GM21528 (cell line): Measurements from ENCODE around the gene KRTAP2-3.
"Not testable (repeated sequence)": the region's sequence is repeated elsewhere in the genome, so short reads cannot be mapped to it uniquely, and the experiment has no call there.

Experiments
- ATAC-seq: cut with Tn5 transposase; IDR thresholded peaks from one replicate; pipeline ENCODE4 v1.9.1; 2021; ENCODE audit warnings: mild to moderate bottlenecking, moderate library complexity; ENCODE audit not compliant: unreplicated experiment, low FRiP score

The KRTAP2-3 gene

GRCh38 chr17:41060052-41060604 lies at the start of gene KRTAP2-3:
KRTAP2-3 (minus strand) TSS chr17:41060114; CDS start chr17:41060050, 64 bp downstream.
- no peak for ATAC-seq

GRCh38 chr17:41108728-41109386 lies 48.9 kb upstream of the KRTAP2-3 start:
- not testable (repeated sequence) for ATAC-seq

GRCh38 chr17:41107941-41108450 lies 48.1 kb upstream of the KRTAP2-3 start:
- no peak for ATAC-seq

- not testable (repeated sequence) for ATAC-seq
Observed at GRCh38 chr17:41105347-41105746, 45.4 kb upstream of the KRTAP2-3 start, which contains the start of gene KRTAP4-9. KRTAP4-9 (plus strand) TSS chr17:41105389; CDS start chr17:41105389, 0 bp downstream.

- not testable (repeated sequence) for ATAC-seq
Observed at GRCh38 chr17:41104386-41105038, 44.6 kb upstream of the KRTAP2-3 start.

GRCh38 chr17:41103896-41104295 lies 44.0 kb upstream of the KRTAP2-3 start:
- no peak for ATAC-seq

- ATAC-seq: no peak
Observed at GRCh38 chr17:41101586-41102259, 41.8 kb upstream of the KRTAP2-3 start, which contains the start of gene KRTAP4-16. KRTAP4-16 (minus strand) TSS chr17:41102209; CDS start chr17:41102209, 0 bp downstream.

- not testable (repeated sequence) for ATAC-seq
Observed at GRCh38 chr17:41099682-41100480, 40.0 kb upstream of the KRTAP2-3 start.

GRCh38 chr17:41098481-41098880 lies 38.6 kb upstream of the KRTAP2-3 start:
- ATAC-seq: no peak

- ATAC-seq: no peak
Observed at GRCh38 chr17:41098042-41098441, 38.1 kb upstream of the KRTAP2-3 start, which contains the start of gene KRTAP4-8. KRTAP4-8 (minus strand) TSS chr17:41098142; CDS start chr17:41098084, 58 bp downstream.

GRCh38 chr17:41096055-41096454 lies 36.1 kb upstream of the KRTAP2-3 start:
- ATAC-seq: no peak

- ATAC-seq: not testable (repeated sequence)
Observed at GRCh38 chr17:41088760-41089352, 28.9 kb upstream of the KRTAP2-3 start.

- ATAC-seq: not testable (repeated sequence)
Observed at GRCh38 chr17:41084100-41084856, 24.4 kb upstream of the KRTAP2-3 start, which contains the start of gene KRTAP4-7. KRTAP4-7 (plus strand) TSS chr17:41084150; CDS start chr17:41084207, 57 bp downstream.

- ATAC-seq: not testable (repeated sequence)
Observed at GRCh38 chr17:41083427-41083826, 23.5 kb upstream of the KRTAP2-3 start.

- ATAC-seq: no peak
Observed at GRCh38 chr17:41082626-41083025, 22.7 kb upstream of the KRTAP2-3 start.

- no peak for ATAC-seq
Observed at GRCh38 chr17:41076788-41077187, 16.9 kb upstream of the KRTAP2-3 start.

- no peak for ATAC-seq
Observed at GRCh38 chr17:41073676-41074075, 13.8 kb upstream of the KRTAP2-3 start.

GRCh38 chr17:41071606-41072360 lies 11.9 kb upstream of the KRTAP2-3 start:
- ATAC-seq: no peak
